ENCODE results near the gene MDFI. TPM values are rescaled to one million over a fixed set of nuclear protein-coding genes. Genes with fewer than 3 reads are reported as not detected.

Gene MDFI
- total and polyA plus RNA-seq, 9 of the 15 experiments (the other 6 are each of a cell fraction or from before 2014, with no cell fraction given), result not detected

DNA sequence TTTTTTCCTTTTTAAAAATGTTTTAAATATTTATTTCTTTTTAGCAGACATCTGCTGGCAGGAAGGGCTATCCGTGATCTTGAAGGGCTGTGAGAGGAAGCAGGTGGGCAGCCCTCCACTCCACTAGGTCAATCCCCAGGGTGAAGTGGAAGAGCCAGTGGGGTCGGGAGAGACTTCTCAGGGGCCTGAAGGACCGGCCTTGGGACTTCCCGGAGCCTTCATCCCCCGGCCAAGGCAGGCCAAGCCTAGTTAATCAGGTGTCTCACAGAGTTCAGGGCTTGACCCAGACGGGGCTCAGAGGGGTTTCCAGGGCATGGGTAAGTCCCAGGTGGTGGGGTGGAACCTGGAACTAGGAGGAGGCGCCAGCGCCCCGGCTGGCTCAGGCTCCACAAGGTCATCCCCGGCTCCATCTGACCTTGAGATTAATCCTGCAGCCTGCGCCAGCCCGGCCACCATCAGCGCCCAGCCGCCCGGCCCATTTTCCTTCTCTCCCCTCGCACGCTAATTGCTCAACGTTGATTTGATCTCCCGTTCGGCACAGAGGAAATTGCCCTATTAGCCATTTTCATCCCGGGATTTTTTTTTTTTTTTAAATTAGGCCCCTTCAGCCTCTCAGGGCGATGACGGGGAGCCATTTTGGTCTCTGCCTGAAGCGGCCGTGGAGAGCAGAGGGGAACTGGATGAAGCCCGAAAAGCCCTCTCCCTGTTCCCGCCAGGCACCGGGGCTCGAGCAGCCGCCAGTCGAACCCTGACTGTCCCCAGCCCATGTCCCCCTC, 44.4 kb downstream of the MDFI start:
- no peaks in the 10 kb centered on the region for H3K9me3 ChIP-seq (replicated peaks; ENCODE audit: control insufficient read depth, insufficient read depth, low read depth, low read length)
- no peak overlapping the region for H3K4me3 ChIP-seq
- H3K27ac ChIP-seq (ENCODE audit: extremely low read depth, low read depth, low read length), result no peak overlapping the region
- ChIA-PET POLR2A (interaction anchor here (0.6 to 1.1 kb wide), 5 partner anchors 9 to 565 kb away, joined by 3 to 4 read pairs (median 3); no protein-coding TSS in a partner anchor), CTCF (ENCODE audit: low intra/inter-chr PET ratio) (interaction anchor here (0.6 to 3.9 kb wide), 16 partner anchors 64 to 556 kb away, joined by 3 to 150 read pairs (median 4); partner anchors contain the start of genes FRS3 and PGC)
- peaks cover 0 to 15% of the 10 kb centered on the region in 2 experiments; a peak in 2 of 5 replicates for H3K4me1 ChIP-seq (replicated peaks in 1 of 2; ENCODE audit: control insufficient read depth in 2 of 2, insufficient read depth in 2 of 2, low read length in 2 of 2)
- H3K9ac ChIP-seq (ENCODE audit: insufficient read depth in 1 of 2, low read depth in 2 of 2, low read length in 2 of 2), result peak overlapping the region in 1 of 2 experiments; percentile 50; a peak in 1 of 4 replicates
- BruUV-seq (replicated peaks), result no TSS peak
- peaks cover 12 to 43% of the 10 kb centered on the region in 2 experiments; a peak in 4 of 5 replicates for H3K27me3 ChIP-seq (ENCODE audit: control insufficient read depth in 2 of 2, insufficient read depth in 2 of 2, low read length in 2 of 2)
- no peak for DNase-seq (ENCODE audit: extremely low read depth in 1 of 4, low spot score in 3 of 4)
- H3K79me2 ChIP-seq (ENCODE audit: control insufficient read depth, insufficient read depth, low read length), result no peaks in the 10 kb centered on the region
- H3K4me2 ChIP-seq (ENCODE audit: insufficient read depth, low read length), result 0 out of 2 replicates have a peak overlapping the region, but pooled peaks have one; percentile 5
- peaks cover 11% of the 10 kb centered on the region; the same call in 1 of the 2 replicates for H4K20me1 ChIP-seq (replicated peaks; ENCODE audit: control insufficient read depth, insufficient read depth, low read length)
- H3K36me3 ChIP-seq (ENCODE audit: control insufficient read depth, insufficient read depth, low read length), result no peaks in the 10 kb centered on the region
- WGBS (ENCODE audit: insufficient coverage, low coverage, missing lambda C conversion rate), result 30% methylated on average over 31 of the region's 31 CpGs
- peak overlapping the region; percentile 47 for H2AFZ ChIP-seq (ENCODE audit: low read depth, low read length)
- in situ Hi-C loops (cut with MboI), result loop anchor here (5.0 kb wide), 2 partner anchors 80 to 310 kb away; no protein-coding TSS in a partner anchor
- intact Hi-C loops (cut with micrococcal nuclease), result loop anchor here (1.0 to 2.0 kb wide), 4 partner anchors 79 to 313 kb away; no protein-coding TSS in a partner anchor
- FAIRE-seq, result no peak
- no peaks in the 10 kb centered on the region for H3K9me1 ChIP-seq (ENCODE audit: control insufficient read depth, insufficient read depth, low read length)
- ATAC-seq, result peak; percentile 2; the same call in 1 of the 3 replicates
- TF ChIP-seq, protein P1, sequence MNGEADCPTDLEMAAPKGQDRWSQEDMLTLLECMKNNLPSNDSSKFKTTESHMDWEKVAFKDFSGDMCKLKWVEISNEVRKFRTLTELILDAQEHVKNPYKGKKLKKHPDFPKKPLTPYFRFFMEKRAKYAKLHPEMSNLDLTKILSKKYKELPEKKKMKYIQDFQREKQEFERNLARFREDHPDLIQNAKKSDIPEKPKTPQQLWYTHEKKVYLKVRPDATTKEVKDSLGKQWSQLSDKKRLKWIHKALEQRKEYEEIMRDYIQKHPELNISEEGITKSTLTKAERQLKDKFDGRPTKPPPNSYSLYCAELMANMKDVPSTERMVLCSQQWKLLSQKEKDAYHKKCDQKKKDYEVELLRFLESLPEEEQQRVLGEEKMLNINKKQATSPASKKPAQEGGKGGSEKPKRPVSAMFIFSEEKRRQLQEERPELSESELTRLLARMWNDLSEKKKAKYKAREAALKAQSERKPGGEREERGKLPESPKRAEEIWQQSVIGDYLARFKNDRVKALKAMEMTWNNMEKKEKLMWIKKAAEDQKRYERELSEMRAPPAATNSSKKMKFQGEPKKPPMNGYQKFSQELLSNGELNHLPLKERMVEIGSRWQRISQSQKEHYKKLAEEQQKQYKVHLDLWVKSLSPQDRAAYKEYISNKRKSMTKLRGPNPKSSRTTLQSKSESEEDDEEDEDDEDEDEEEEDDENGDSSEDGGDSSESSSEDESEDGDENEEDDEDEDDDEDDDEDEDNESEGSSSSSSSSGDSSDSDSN (IDR thresholded peaks at IDR 0.05; ENCODE audit: borderline replicate concordance in 1 of 2, low read depth in 2 of 2, low read length in 2 of 2), result no peak
- TF ChIP-seq OTX1 (CRISPR knock-in tag; IDR thresholded peaks at IDR 0.05) (0 out of 2 replicates have a peak, but pooled peaks have one; percentile 22), CCNT2 (IDR thresholded peaks at IDR 0.05; ENCODE audit: borderline replicate concordance, extremely low read depth, insufficient read length, low read depth, low read length) (no peak), PRPF4 (IDR thresholded peaks at IDR 0.05; ENCODE audit: insufficient read depth, low read depth, low read length, poor library complexity, severe bottlenecking) (no peak), FOS (IDR thresholded peaks at IDR 0.05; ENCODE audit: extremely low read depth, insufficient read length) (no peak), ESRRA (IDR thresholded peaks at IDR 0.05; ENCODE audit: borderline replicate concordance, low read depth) (0 out of 2 replicates have a peak, but pooled peaks have one; percentile 34)
- TF ChIP-seq, protein P2, sequence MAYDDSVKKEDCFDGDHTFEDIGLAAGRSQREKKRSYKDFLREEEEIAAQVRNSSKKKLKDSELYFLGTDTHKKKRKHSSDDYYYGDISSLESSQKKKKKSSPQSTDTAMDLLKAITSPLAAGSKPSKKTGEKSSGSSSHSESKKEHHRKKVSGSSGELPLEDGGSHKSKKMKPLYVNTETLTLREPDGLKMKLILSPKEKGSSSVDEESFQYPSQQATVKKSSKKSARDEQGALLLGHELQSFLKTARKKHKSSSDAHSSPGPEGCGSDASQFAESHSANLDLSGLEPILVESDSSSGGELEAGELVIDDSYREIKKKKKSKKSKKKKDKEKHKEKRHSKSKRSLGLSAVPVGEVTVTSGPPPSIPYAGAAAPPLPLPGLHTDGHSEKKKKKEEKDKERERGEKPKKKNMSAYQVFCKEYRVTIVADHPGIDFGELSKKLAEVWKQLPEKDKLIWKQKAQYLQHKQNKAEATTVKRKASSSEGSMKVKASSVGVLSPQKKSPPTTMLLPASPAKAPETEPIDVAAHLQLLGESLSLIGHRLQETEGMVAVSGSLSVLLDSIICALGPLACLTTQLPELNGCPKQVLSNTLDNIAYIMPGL (CRISPR knock-in tag; IDR thresholded peaks at IDR 0.05), result no peak
- TF ChIP-seq, protein P3, sequence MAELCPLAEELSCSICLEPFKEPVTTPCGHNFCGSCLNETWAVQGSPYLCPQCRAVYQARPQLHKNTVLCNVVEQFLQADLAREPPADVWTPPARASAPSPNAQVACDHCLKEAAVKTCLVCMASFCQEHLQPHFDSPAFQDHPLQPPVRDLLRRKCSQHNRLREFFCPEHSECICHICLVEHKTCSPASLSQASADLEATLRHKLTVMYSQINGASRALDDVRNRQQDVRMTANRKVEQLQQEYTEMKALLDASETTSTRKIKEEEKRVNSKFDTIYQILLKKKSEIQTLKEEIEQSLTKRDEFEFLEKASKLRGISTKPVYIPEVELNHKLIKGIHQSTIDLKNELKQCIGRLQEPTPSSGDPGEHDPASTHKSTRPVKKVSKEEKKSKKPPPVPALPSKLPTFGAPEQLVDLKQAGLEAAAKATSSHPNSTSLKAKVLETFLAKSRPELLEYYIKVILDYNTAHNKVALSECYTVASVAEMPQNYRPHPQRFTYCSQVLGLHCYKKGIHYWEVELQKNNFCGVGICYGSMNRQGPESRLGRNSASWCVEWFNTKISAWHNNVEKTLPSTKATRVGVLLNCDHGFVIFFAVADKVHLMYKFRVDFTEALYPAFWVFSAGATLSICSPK (IDR thresholded peaks at IDR 0.05; ENCODE audit: borderline replicate concordance), result no peak
- TF ChIP-seq, protein P4, sequence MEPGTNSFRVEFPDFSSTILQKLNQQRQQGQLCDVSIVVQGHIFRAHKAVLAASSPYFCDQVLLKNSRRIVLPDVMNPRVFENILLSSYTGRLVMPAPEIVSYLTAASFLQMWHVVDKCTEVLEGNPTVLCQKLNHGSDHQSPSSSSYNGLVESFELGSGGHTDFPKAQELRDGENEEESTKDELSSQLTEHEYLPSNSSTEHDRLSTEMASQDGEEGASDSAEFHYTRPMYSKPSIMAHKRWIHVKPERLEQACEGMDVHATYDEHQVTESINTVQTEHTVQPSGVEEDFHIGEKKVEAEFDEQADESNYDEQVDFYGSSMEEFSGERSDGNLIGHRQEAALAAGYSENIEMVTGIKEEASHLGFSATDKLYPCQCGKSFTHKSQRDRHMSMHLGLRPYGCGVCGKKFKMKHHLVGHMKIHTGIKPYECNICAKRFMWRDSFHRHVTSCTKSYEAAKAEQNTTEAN (CRISPR knock-in tag; IDR thresholded peaks at IDR 0.05), result no peak
